Putamen (tissue), 1 donor: ENCODE measurements around the gene STARD3.

Source experiments
- DNase-seq: peaks from one replicate; pipeline ENCODE4 v3.0.0-alpha.2; 2016; ENCODE audit warnings: low spot score

The STARD3 gene

GRCh38 chr17:39660397-39661385 lies 23.7 kb downstream of the STARD3 start:
- DNase-seq: no peak

GRCh38 chr17:39661744-39662541 lies 25.0 kb downstream of the STARD3 start:
- no peak for DNase-seq

- DNase-seq: no peak
These were observed 25.8 kb downstream of the STARD3 start for GRCh38 chr17:39662551-39663339.

GRCh38 chr17:39663340-39663687 lies 26.4 kb downstream of the STARD3 start:
- DNase-seq: no peak

DNA sequence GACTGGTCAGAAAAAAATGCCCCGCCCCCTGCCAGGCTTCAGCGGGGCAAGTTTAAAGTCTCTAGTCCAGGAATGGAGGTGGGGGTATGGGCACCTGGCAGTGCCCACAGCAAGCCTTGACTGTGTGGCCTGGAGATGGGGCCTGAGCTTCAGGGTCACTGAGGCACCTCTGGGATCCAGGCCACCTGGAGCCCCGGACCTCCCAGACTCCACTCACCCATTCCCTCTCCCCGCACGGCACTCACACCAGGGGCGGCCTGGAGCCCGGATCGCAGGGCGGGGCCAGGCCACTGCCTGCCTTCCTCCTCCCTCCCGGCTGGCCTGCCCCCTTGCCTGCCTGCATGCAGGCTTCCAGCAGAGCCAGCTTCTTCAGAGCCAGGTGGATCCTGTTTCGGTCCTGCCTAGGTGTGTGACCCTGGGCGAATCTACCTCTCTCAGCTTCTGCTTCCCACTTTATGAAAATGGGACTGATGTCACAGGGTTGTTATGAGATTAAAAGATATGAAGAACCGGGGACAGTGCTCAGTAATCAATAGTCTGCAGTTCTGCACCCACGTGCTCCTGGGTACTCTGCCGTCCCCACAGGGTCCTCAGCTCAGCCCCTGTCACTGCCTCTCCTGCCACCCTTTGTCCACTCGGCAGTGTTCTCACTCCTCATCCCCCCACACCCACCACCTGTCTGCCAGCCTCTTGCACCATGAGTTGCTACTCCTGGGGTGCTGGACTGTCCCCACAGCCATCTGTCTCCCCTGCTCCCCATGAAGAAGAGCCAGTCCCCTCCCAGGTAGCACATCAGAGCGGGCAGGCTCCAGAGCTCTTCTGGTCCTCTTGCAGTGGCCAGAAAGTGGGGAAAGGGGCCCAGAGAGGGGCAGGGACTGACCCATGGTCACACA lies 27.0 kb downstream of the STARD3 start:
- no peak for DNase-seq

- no peak for DNase-seq
These were observed 27.9 kb downstream of the STARD3 start, which contains the start of gene TCAP for GRCh38 chr17:39664581-39665561. Gene TCAP, plus strand, starts transcription at chr17:39665349. Its CDS starts 11 bp downstream, at chr17:39665360.

- DNase-seq: no peak
These were observed 28.8 kb downstream of the STARD3 start for GRCh38 chr17:39665642-39666224.

DNA sequence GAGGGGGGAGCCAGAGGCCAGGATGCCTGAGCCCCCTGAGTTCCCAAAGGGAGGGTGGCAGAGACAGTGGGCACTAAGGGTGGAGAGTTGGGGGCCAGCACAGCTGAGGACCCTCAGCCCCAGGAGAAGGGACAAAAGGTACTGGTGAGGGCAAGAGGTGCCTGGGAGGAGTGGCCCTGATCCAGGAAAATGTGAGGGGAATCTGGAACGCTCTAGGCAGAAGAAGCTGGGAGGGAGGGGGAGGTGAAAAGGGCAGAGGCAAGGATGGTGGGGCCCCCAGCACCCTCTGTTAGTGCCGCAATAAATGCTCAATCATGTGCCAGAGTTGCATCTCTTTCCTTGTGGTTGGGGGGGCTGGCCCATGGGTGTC lies 29.3 kb downstream of the STARD3 start:
- DNase-seq: no peak

- no peak for DNase-seq
These were observed 29.8 kb downstream of the STARD3 start for GRCh38 chr17:39666601-39667261.

GRCh38 chr17:39667262-39667944 lies 30.5 kb downstream of the STARD3 start:
- no peak for DNase-seq

DNA sequence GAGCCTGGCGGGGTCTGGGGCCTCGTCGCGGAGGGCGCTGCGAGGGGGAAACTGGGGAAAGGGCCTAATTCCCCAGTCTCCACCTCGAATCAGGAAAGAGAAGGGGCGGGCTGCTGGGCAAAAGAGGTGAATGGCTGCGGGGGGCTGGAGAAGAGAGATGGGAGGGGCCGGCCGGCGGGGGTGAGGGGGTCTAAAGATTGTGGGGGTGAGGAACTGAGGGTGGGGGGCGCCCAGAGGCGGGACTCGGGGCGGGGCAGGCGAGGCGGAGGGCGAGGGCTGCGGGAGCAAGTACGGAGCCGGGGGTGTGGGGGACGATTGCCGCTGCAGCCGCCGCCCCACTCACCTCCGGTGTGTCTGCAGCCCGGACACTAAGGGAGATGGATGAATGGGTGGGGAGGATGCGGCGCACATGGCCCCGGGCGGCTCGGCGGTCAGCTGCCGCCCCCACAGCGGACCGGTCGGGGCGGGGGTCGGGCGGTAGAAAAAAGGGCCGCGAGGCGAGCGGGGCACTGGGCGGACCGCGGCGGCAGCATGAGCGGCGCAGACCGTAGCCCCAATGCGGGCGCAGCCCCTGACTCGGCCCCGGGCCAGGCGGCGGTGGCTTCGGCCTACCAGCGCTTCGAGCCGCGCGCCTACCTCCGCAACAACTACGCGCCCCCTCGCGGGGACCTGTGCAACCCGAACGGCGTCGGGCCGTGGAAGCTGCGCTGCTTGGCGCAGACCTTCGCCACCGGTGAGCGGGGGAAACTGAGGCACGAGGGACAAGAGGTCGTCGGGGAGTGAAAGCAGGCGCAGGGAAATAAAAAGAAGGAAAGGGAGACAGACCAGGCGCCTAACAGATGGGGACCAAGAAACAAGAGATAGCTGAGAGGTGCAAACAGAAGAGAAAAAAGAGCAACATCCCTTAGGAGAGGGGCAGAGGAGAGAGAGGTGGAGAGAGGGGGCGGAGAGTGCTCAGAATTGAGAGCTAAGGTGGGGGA lies 31.3 kb downstream of the STARD3 start, which contains the start of gene PNMT:
Gene PNMT (plus strand): TSS at position 509 of the 980 bp plus-strand sequence. CDS start 23 bp downstream, at position 532.
- no peak for DNase-seq

DNA sequence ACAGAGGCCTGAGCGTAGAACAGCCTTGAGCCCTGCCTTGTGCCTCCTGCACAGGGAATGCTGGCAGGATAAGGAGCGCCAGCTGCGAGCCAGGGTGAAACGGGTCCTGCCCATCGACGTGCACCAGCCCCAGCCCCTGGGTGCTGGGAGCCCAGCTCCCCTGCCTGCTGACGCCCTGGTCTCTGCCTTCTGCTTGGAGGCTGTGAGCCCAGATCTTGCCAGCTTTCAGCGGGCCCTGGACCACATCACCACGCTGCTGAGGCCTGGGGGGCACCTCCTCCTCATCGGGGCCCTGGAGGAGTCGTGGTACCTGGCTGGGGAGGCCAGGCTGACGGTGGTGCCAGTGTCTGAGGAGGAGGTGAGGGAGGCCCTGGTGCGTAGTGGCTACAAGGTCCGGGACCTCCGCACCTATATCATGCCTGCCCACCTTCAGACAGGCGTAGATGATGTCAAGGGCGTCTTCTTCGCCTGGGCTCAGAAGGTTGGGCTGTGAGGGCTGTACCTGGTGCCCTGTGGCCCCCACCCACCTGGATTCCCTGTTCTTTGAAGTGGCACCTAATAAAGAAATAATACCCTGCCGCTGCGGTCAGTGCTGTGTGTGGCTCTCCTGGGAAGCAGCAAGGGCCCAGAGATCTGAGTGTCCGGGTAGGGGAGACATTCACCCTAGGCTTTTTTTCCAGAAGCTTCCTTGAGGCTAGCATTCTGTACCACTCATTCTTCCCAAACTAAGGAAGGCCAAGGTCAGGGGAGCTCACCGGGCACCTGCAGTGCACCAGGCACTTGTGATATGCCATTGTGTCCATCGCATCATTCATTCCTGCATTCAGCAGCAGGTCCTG lies 33.2 kb downstream of the STARD3 start:
- no peak for DNase-seq

DNA sequence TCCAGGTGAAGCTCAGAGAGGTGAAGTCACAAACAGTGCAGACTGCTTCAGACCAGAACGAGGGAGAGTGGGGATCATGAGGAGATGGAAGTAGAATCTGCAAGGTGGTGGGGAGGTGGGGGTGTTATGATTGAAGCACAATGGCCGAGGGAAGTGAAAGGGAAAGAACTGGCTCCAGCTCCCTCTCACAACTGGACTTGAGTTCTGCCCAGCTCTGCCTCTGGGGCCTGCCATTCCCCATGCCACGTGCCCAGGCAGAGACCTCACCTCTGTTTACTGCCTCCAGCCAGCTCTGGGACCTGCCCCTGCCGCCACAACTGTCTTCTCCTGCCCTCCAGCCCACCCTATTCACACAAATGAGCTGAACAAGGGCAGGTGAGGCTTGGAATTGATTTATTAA lies 33.8 kb downstream of the STARD3 start:
- no peak for DNase-seq

- DNase-seq: no peak
These were observed 34.9 kb downstream of the STARD3 start for GRCh38 chr17:39671651-39672521.
